H1 (cell line): Measurements from ENCODE around the gene MPPED1.

ENCODE experiments used
- BRCA1 ChIP-seq: IDR thresholded peaks from 2 replicates; pipeline ENCODE4 v1.6.1; 2012; ENCODE audit warnings: low read depth, low read length, improper control_type of control experiment
- CHD2 ChIP-seq: IDR thresholded peaks from 2 replicates; pipeline ENCODE4 v1.6.1; 2012; ENCODE audit warnings: low read length, improper control_type of control experiment
- CTCF ChIP-seq, 3 experiments: IDR thresholded peaks; 1 replicate in 2 of 3; 2 replicates in 1 of 3; pipeline versions ENCODE4 v1.5.1 to v1.6.1; 2011; ENCODE audit warnings: low read length in 3 of 3, mild to moderate bottlenecking in 3 of 3, inconsistent platforms in 2 of 3, low read depth in 1 of 3, moderate library complexity in 1 of 3; ENCODE audit not compliant: insufficient read depth in 1 of 3; ENCODE audit errors: control extremely low read depth in 1 of 3
- EP300 ChIP-seq, 2 experiments: IDR thresholded peaks; 1 replicate in 1 of 2; 2 replicates in 1 of 2; pipeline ENCODE4 v1.6.1; 2011 to 2012; ENCODE audit warnings: low read depth in 2 of 2, low read length in 2 of 2, mild to moderate bottlenecking in 2 of 2, borderline replicate concordance in 1 of 2, inconsistent platforms in 1 of 2, moderate library complexity in 1 of 2
- KDM5A ChIP-seq: fragments of 200-600 bp; IDR thresholded peaks from 2 replicates; pipeline ENCODE4 v1.7.1; 2012; ENCODE audit warnings: mild to moderate bottlenecking, low read length, inconsistent platforms, mixed read lengths

GRCh38 chr22:43433451-43434274, 21.8 kb downstream of the MPPED1 start:
- TF ChIP-seq CHD2 (no peak), BRCA1 (no peak), EP300 (IDR thresholded peaks at IDR 0.05; ENCODE audit: borderline replicate concordance in 1 of 2, low read depth in 2 of 2, low read length in 2 of 2) (no peak), KDM5A (no peak), CTCF (IDR thresholded peaks at IDR 0.05; ENCODE audit: control extremely low read depth in 1 of 3, insufficient read depth in 1 of 3, low read depth in 1 of 3, low read length in 3 of 3) (no peak)
